HG03378 (cell line): Measurements from ENCODE around the gene PLEKHA5.
"Not testable (repeated sequence)": the region's sequence is repeated elsewhere in the genome, so short reads cannot be mapped to it uniquely, and the experiment has no call there.

ENCODE experiments used
- ATAC-seq: cut with Tn5 transposase; IDR thresholded peaks from one replicate; pipeline ENCODE4 v1.9.1; 2021; ENCODE audit warnings: mild to moderate bottlenecking, moderate library complexity; ENCODE audit not compliant: unreplicated experiment

The PLEKHA5 gene

DNA sequence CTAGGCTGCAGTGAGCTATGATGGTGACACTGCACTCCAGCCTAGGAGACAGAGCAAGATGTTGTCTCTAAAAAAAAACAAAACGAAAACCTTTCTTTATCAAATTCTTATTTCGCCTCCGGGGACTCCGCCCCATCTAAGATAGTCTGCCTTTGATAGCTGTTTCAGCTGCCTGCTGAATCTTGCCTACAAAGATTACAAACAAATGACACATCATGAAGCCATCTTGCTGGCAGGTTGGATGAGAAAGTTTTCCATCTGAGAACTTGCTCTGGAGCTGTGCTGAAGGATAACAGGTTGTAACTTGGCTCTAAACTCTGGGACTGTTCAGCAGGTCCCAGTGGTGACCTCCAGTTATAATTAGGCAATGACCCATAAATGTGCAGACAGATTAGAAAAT is 268.0 kb downstream of the PLEKHA5 start:
- ATAC-seq = no peak

DNA sequence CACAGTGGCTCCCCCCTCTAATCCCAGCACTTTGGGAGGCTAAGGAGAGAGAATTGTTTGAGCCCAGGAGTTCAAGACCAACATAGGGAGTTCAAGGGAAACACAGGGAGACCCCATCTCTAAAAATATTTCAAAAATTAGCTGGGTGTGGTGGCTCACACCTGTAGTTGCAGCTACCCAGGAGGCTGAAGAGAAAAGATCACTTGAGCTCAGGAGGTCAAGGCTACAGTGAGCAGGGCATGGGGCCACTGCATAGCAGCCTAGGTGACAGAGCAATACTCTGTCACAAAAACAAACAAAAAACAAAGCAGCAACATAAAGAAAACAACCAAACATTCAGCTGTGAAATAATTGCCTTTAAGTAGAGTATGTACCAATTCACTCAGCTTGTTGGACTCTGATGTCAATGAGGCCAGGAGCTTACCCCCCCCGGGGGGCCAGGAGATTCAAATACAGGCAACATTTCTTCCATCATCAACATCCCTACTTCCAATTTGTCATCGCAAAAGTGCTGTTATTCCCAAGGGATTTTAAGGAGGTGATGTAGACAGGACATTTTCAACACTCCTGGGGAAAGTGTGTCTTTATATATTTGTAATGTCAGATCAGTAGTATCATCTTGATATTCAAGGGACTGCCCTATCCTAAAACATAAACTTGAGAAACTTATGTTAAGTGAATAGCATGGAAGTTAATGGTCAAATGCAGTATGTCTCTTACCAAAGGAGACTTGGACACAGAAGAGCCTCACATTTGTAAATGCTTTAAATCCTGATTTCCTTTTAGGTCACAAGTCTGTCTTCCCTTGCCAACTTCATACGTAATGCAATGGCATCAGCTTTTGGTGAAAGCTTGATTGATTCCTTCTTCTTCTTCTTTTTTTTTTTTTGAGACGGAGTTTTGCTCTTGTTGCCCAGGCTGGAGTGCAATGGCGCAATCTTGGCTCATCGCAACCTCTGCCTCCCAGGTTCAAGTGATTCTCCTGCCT is 269.1 kb downstream of the PLEKHA5 start:
- no peak for ATAC-seq

DNA sequence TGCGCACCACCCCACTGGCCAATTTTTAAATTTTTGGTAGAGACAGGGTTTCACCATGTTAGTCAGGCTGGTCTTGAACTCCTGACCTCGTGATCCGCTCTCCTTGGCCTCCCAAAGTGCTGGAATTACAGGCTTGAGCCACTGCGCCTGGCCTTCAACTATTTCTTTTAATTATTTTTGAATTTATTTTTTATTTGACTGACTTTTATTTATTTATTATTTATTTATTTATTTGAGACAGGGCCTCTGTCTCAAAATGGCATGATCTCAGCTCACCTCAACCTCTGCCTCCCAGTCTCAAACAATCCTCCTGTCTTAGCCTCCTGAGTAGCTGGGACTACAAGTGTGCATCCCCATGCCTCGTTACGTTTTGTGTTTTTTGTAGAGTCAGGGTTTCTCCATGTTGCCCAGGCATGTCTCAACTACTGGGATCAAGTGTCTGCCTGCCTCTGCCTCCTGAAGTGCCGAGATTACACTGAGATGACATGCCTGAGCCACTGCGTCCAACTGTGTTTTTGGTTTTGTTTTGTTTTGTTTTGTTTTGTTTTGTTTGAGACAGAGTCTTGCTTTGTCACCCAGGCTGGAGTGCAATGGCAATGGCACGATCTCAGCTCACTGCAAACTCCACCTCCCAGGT is 271.2 kb downstream of the PLEKHA5 start:
- not testable (repeated sequence) for ATAC-seq

DNA sequence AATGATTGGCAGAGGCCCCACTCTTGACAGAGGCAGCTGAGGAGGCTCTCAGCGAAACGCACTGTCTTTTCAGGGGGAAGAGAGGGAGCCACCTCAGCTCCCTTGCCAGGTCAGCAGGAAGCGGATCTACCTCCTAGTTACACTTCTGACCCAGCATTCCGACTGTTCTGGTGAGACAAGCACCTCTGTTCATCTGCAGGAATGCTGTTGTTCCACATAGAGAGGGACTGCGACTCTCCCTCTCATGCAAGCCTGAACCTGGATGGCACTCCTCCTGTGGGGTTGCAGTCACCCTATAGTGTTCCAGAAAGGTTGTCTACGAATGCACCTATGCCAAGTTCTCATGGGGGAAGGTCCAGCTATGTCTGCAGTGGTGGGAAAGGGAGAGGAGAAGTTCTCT is 272.7 kb downstream of the PLEKHA5 start:
- no peak for ATAC-seq

DNA sequence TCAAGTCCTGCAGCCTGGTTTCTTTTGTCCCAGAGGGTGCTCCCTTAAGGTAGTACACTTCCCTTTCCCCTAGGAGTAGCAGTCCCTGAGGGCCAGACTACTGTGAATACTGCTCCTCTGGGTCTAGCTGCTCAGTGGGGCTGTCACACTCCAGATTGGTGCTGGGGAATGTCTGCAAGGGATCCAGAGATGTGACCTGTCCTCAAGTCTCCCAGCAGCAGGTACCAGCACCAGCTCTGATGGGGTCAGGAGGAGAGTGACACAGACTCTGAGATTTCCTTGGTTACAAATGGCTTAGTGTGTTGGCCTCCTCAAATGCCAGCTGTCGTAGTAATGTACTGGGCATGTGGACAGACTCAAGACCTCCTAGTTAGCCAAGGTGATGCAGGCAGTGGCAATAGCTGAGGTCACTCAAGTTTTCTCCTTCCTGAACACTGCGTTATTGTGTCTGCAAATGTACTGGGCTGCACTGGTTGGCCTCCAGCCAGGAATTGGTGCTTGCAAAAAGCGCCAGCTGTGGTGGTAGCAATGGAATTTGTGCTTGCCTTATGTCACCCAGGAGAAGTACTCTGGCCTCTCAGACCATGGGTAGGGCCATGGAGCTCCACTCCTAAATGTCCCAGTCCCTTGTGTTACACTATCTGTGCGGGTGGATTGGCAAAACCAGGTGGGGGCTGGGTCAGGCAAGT is 273.4 kb downstream of the PLEKHA5 start:
- ATAC-seq = no peak

DNA sequence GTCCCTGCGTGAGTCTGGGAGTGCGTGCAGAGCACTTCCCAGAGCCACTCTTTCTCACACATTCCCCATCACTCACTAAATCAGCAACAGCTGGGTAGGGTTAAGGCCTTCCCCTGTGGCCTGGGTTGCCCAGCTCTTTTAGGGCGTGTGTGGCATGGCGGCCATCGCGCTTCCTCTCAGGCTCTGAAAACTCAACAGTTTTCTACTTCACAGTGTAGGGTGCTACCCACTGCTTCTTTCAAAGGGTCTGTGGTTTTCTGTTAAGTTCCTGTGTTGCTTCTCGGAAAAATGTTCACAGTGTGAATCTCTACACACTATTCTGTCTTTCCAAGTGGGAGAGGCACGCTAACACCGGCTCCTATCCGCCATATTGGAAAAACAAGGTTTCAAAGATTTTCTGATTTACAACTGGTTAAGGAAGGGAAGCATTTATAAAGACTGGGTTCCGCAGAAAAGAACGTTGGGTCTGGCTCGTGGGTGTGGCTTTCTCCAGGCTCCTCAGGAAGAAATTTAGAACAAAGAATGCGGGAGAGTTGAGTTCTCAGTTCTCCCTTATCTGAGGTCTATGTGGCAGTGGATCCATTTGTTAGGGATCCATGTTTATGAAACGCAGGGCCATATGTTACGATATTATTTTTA is 274.8 kb downstream of the PLEKHA5 start:
- ATAC-seq = no peak

DNA sequence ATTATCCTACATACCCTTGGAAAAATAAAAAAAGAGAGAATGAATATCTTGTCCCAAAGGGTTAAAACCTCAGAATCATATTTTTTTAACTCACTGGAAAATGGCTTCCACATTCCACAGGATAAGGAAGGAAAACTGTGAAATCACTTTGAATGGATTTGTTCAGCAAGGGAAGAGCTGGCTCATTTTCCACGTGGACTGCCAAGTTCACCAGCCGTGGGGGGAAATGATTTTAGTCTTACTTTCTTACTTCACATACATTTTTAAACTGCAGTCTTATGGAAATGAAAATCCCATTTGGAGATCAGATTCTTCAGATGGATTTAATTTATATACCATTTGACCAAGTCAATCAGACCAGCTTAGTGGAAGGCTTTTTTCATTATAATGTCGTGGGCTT is 279.8 kb downstream of the PLEKHA5 start:
- ATAC-seq = no peak

DNA sequence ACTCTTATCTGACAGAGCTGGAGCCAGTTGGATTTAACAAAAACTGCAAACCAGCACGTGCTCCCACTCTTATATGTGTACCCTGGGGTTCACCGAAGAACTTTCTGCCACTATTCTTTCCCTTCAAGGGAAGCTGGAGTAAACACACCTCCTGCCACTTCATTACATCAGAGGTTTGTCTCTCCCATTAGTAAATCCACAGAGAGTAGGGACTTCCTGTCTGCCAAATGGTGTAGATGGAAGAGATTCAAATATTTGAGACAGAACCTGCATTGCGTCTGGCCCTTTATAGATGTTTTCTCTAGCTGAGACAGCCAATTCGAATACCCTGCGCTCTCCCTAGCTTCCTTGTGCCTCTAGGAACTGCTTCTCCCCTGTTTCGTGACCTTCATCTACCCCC is 280.7 kb downstream of the PLEKHA5 start:
- no peak for ATAC-seq

DNA sequence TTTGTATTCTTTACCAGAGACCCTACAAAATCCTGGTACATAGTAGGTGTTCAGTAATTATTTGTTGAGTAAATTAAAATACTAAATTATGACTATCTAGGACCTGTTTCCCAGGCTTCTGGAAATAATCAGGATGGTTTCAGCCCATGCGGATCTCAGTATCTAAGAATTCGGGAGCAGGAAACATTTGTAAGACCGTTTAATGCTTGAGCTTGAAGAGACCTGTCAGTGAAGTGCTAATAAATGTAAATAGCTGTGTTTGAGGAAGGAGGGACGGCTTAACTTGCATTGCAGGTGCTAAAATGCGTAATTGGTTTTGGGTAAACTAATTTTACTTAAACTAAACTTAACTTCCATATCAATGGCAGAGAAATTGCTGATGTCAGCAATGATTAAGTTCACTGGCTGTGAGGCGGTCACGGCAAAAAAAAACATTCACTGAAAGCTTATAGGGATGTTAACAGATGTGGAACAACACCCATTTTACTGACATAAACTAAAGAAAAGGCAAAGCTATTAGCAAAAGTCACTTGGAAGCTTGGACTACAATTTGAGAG is 281.2 kb downstream of the PLEKHA5 start:
- ATAC-seq = no peak

DNA sequence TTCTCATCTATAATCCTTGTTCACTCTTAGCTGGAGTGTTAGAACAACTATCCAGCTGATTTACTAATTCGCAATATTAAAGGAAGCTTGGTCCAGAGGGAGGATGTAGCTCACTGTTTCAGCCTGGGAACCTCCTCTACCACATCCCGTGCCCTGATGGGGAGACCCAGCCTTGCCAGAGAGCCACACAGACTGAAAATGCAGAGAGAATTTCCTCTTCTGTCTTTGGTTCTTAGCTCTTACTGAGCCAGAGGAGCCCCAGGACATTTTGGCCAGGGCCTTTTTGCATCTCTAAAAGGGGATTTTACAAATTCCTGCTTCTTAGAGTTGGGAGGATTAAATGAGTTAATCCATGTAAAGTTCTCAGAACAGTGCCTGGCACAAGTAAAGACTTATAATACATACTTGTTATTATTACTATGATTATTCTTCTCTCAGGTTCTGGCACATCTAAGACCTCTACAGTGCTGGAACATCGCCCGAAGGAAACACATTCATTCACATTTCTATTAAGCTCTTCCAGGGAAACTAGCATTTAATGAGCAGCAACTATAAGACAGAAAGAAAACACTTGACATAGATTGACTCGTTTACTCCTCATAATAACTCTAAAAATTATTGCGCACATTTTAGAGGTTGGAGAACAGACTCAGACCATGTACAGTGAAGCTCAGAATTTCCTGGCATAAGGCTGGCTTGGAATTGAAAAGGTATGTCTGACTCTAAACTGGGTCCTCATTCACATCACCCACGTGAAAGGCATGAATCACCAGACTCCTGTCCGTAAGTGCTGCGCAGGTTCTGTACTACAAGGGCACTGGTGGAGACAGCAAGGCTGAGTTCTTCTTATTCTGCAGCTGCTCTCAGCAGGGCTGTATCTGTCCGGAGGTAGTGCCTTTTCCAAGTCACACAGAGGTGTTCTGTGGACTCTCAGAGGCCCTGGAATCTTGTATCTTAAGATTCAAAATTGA is 282.0 kb downstream of the PLEKHA5 start:
- no peak for ATAC-seq

DNA sequence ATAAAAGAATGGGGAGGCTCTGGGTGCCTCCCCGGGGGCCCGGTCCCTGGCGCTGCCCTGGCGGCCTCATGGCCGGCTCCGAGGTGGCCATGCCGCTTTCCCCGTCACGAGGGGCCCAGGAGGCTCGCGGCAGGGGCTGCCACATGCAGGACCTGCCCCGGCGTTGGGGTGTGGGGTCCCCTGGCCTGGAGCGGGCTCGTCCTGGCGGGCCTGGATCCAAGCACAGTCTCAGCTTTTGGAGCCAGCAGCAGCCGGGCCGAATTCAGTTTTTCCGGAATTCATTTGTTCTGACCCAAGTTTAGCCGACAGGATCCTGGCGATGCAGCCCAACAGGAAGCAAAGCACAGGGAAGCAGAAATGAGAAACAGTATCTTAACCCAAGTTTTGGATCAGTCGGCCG is 283.3 kb downstream of the PLEKHA5 start:
- no peak for ATAC-seq

DNA sequence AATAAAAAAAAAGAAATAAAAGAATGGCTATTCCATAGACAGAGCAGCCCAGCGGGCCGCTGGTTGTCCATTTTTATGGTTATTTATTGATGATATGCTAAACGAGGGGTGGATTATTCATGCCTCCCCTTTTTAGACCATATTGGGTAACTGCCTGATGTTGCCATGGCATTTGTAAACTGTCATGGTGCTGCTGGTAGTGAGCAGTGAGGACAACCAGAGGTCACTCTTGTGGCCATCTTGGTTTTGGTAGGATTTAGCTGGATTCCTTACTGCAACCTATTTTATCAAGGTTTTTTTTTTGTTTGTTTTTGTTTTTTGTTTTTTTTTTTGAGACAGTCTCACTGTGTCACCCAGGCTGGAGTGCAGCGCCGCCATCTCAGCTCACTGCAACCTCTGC is 284.0 kb downstream of the PLEKHA5 start:
- not testable (repeated sequence) for ATAC-seq

DNA sequence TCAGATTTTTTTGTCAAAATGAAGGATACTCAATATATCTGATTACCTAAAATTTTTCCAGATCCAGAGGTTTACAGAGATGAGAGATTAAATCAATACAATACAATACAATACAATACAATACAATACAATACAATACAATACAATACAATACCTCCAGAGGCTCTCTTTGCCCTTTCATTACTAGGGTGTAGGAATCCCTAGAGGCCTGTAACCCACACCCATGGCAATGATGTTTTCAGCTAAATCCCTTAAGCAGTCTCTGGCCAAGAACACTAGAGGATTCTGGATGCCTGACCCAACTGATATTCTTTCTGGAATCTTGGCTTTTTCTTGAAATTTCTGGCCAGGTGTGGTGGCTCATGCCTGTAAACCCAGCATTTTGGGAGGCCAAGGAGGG is 286.0 kb downstream of the PLEKHA5 start:
- no peak for ATAC-seq

DNA sequence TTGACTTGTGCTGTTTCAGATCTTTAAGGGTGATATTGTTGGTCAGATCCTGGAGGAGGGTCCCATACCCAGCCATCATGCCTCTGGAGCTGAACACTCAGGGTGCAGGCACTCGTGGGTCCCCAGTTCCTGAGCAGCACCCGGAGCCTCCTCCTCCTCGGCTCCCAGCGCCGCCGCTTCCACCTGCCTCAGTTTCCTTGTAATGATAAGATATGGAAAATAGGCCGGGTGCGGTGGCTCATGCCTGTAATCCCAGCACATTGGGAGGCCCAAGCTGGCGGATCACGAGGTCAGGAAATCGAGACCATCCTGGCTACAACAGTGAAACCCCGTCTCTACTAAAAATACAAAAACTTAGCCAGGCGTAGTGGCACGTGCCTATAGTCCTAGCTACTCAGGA is 289.6 kb downstream of the PLEKHA5 start:
- no peak for ATAC-seq

DNA sequence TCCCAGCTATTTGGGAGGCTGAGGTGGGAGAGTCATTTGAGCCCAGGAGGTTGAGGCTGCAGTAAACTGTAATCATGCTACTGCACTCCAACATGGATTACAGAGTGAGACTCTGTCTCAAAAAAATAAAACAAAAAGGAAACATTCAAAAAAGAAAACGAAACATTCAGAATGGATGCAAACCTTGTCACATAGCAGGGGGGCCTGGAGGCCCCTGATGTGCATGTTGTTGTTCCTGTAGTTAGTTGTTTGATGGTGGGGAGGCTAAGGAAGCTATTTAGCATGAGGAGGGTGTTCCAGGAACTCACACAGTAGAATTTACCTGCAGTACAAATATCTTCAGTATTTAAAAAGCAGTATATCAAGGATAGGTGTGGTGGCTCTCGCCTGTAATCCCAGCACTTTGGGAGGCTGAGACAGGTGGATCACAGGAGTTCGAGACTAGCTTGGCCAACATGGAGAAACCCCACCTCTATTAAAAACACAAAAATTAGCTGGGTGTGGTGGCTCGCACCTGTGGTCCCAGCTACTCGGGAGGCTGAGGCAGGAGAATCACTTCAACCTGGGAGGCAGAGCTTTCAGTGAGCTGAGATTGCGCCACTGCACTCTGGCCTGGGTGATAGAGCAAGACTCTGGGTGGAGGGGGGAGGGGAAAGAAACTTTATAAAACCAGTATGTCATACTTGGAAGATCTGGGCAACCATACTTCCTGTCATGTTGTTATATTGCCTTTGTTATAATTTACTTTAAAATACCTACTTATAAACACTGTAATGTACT is 292.2 kb downstream of the PLEKHA5 start:
- ATAC-seq = no peak

DNA sequence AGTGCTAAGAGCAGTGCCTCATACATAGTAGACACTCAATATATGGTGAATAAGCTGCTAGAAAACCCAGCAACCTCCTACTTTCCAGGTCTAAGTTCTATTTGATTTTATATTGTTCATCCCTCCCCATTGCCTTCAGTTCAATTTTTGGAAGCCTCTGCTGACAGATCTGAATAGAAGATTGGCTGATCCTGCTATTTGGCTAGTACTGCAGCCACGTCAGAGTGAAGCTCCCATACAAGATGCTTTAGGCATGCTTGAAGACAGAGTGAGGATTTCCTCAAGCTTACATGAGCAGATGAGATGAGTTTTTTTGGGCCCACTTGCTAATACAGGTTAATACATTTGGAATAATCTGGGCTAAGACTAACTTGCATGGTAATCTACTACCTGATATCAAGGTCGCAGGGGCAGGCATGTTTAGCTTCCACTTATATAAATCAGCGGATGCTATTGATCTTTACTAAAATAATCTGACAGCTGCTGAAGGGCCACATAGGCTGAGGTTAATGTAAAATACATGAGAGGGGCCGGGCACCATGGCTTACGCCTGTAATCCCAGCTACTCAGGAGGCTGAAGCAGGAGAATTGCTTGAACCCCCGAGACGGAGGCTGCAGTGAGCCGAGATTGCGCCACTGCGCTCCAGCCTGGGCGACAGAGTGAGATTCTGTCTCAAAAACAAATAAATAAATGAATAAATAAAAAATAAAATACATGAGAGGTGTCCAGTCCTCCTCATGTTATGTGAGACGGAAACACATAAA is 293.8 kb downstream of the PLEKHA5 start:
- ATAC-seq = no peak
